GM12875 (cell line): ENCODE results near the gene CD200.
"Not testable (repeated sequence)": the region's sequence is repeated elsewhere in the genome, so short reads cannot be mapped to it uniquely, and the experiment has no call there.

Experiments
- H3K4me3 ChIP-seq: one replicate; pipeline ENCODE4 v1.5.1; 2011; ENCODE audit warnings: low read depth, low read length, control low read depth
- CTCF ChIP-seq: IDR thresholded peaks from 2 replicates; pipeline ENCODE4 v1.5.1; 2011; ENCODE audit warnings: low read depth, mild to moderate bottlenecking, control low read depth, inconsistent platforms, low read length, moderate library complexity, borderline replicate concordance; ENCODE audit not compliant: insufficient read depth

Gene CD200

GRCh38 chr3:112377568-112378071 is 44.7 kb downstream of the CD200 start:
- H3K4me3 ChIP-seq, result no peak overlapping the region
- no peak for TF ChIP-seq CTCF

- H3K4me3 ChIP-seq, result not testable (repeated sequence)
These were observed 45.4 kb downstream of the CD200 start for GRCh38 chr3:112378347-112378746.

GRCh38 chr3:112379020-112379690 is 46.2 kb downstream of the CD200 start:
- H3K4me3 ChIP-seq, result no peak overlapping the region
- no peak for TF ChIP-seq CTCF

GRCh38 chr3:112381673-112382542 is 49.0 kb downstream of the CD200 start:
- no peak overlapping the region for H3K4me3 ChIP-seq
- no peak for TF ChIP-seq CTCF

- no peak overlapping the region for H3K4me3 ChIP-seq
- TF ChIP-seq CTCF, result no peak
These were observed 49.7 kb downstream of the CD200 start for GRCh38 chr3:112382543-112383160.

- no peak overlapping the region for H3K4me3 ChIP-seq
- TF ChIP-seq CTCF, result no peak
These were observed 51.8 kb downstream of the CD200 start for GRCh38 chr3:112384769-112385168.

- no peak for TF ChIP-seq CTCF
These were observed 56.0 kb downstream of the CD200 start for GRCh38 chr3:112388972-112389371.

More at GRCh38 chr3:112388972-112389371, 56.0 kb downstream of the CD200 start:
- H3K4me3 ChIP-seq, result no peak overlapping the region
